ENCODE measurements around the gene ASCC1. TPM values are rescaled to one million over a fixed set of nuclear protein-coding genes. Genes with fewer than 3 reads are reported as not detected.

Gene ASCC1
- total RNA-seq, 1 donor from 2014 or later, result 49.5 TPM

DNA sequence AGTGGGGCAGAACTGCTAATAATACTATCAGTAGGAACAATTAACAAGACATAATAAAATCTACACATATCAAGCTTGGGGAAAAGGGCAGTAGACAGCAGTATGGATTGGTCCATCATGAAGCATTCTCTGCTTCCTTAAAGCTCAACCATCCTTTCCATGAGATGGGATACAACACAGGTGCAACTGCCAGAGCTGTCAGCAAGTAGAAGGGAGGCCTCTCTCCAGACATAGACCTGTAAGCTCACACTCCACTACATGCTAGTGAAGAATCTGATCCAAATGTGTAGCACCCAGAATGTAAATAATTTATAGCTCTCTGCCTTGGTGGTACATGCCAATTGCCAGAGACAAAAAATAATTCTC lies 41.8 kb downstream of the ASCC1 start:
- no peak overlapping the region for H3K27ac Mint-ChIP-seq
- H3K4me1 ChIP-seq, result peaks cover 5% of the 10 kb centered on the region
- H3K4me3 Mint-ChIP-seq, result no peak overlapping the region
- H3F3A ChIP-seq (ENCODE audit: low read depth), result peaks cover 9% of the 10 kb centered on the region
- no peaks in the 10 kb centered on the region for H3K36me3 ChIP-seq
- no peak overlapping the region for H3K27ac ChIP-seq
- H3K4me2 ChIP-seq, result no peak overlapping the region
- H3K27me3 Mint-ChIP-seq (ENCODE audit: insufficient read depth, low read depth), result peaks cover 3% of the 10 kb centered on the region
- no peak overlapping the region for H3K4me3 ChIP-seq
- no peaks in the 10 kb centered on the region for H3K9me3 Mint-ChIP-seq
- H3K27me3 ChIP-seq, result no peaks in the 10 kb centered on the region
- DNase-seq (ENCODE audit: low spot score), result no peak
- no peak overlapping the region for H3K9ac ChIP-seq
- no peaks in the 10 kb centered on the region for H3K9me3 ChIP-seq (ENCODE audit: low read depth)
- peaks cover 9% of the 10 kb centered on the region for H3K36me3 Mint-ChIP-seq
- TF ChIP-seq EZH2phosphoT487 (IDR thresholded peaks at IDR 0.05) (no peak), EZH2 (IDR thresholded peaks at IDR 0.05) (no peak)
- TF ChIP-seq, protein P1, sequence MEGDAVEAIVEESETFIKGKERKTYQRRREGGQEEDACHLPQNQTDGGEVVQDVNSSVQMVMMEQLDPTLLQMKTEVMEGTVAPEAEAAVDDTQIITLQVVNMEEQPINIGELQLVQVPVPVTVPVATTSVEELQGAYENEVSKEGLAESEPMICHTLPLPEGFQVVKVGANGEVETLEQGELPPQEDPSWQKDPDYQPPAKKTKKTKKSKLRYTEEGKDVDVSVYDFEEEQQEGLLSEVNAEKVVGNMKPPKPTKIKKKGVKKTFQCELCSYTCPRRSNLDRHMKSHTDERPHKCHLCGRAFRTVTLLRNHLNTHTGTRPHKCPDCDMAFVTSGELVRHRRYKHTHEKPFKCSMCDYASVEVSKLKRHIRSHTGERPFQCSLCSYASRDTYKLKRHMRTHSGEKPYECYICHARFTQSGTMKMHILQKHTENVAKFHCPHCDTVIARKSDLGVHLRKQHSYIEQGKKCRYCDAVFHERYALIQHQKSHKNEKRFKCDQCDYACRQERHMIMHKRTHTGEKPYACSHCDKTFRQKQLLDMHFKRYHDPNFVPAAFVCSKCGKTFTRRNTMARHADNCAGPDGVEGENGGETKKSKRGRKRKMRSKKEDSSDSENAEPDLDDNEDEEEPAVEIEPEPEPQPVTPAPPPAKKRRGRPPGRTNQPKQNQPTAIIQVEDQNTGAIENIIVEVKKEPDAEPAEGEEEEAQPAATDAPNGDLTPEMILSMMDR (IDR thresholded peaks at IDR 0.05), result no peak
- H3K79me2 ChIP-seq (ENCODE audit: low read depth), result no peaks in the 10 kb centered on the region
- H4K20me1 ChIP-seq (ENCODE audit: low read depth), result no peaks in the 10 kb centered on the region
- H2AFZ ChIP-seq (replicated peaks), result no peak overlapping the region
- H3K4me1 Mint-ChIP-seq, result peaks cover 8% of the 10 kb centered on the region

DNA sequence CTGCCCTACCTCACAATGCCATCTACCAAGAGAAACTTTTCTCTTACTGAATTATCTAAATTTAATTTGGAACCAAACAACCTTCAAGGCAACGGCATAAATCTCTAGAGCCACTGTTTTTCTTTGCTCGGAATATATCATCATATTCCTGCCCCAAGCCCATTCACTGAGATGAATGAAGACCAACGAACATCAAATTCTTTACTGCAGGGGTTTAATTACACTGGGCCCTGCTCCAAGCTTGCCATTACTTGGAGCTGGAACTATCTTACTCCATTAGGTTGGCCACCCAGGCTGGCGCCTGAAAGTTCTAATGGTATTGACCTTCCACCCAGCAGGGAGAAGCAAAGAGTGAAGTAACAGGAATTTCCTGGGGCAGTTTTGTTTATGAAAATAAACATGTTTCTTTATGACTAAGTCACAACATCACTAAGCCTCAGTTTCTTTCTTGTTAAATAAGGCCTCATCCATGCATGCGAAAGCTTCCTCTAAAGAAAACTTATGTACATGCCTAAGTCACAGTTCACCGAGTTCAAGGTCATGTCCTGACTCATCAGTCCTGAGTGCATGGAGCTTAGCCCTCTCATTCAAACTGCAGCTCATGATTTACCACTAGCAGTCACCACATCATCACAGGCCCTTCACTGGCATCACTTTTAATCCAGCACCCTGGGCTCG lies 42.3 kb downstream of the ASCC1 start:
- no peak for TF ChIP-seq EZH2 (IDR thresholded peaks at IDR 0.05)
- no peak for TF ChIP-seq EZH2phosphoT487 (IDR thresholded peaks at IDR 0.05)
- TF ChIP-seq, protein P1 (IDR thresholded peaks at IDR 0.05), result no peak
- Histone ChIP-seq H3K27me3 (no peaks in the 10 kb centered on the region), H3K36me3 (no peaks in the 10 kb centered on the region), H3F3A (ENCODE audit: low read depth) (peaks cover 10% of the 10 kb centered on the region), H3K27ac (no peak overlapping the region), H3K79me2 (ENCODE audit: low read depth) (no peaks in the 10 kb centered on the region), H4K20me1 (ENCODE audit: low read depth) (no peaks in the 10 kb centered on the region), H3K4me2 (no peak overlapping the region), H3K9me3 (ENCODE audit: low read depth) (no peaks in the 10 kb centered on the region), H3K4me3 (no peak overlapping the region), H3K9ac (no peak overlapping the region), H3K4me1 (peaks cover 5% of the 10 kb centered on the region), H2AFZ (replicated peaks) (no peak overlapping the region)
- H3K4me3 Mint-ChIP-seq, result no peak overlapping the region
- H3K36me3 Mint-ChIP-seq, result peaks cover 8% of the 10 kb centered on the region
- peaks cover 8% of the 10 kb centered on the region for H3K4me1 Mint-ChIP-seq
- H3K27ac Mint-ChIP-seq, result no peak overlapping the region
- H3K9me3 Mint-ChIP-seq, result no peaks in the 10 kb centered on the region
- no peak for DNase-seq (ENCODE audit: low spot score)
- peaks cover 3% of the 10 kb centered on the region for H3K27me3 Mint-ChIP-seq (ENCODE audit: insufficient read depth, low read depth)

DNA sequence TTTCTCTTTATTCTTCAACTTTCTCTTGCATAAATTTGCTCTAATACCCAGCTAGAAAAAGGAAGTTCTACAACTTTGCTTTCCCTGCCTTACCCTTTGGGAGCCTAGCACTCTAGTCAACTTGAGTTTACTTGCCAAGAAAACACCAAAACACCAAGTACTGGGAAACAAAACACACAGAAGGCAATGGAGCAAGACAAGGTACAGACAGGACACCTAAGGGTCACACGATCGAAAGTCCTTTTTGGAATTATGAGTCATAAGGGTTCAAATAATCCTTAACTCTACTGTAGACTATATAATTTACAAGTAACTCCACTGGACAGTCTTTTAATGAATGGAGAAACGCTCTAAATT lies 42.8 kb downstream of the ASCC1 start:
- TF ChIP-seq, protein P1 (IDR thresholded peaks at IDR 0.05), result no peak
- TF ChIP-seq EZH2 (IDR thresholded peaks at IDR 0.05) (no peak), EZH2phosphoT487 (IDR thresholded peaks at IDR 0.05) (no peak)

More for the DNA sequence above, 42.8 kb downstream of the ASCC1 start:
- H3K9me3 Mint-ChIP-seq, result no peaks in the 10 kb centered on the region
- Histone ChIP-seq H3K9me3 (ENCODE audit: low read depth) (no peaks in the 10 kb centered on the region), H3K9ac (no peak overlapping the region), H3K27me3 (no peaks in the 10 kb centered on the region), H3K4me2 (no peak overlapping the region), H3K79me2 (ENCODE audit: low read depth) (no peaks in the 10 kb centered on the region), H3K36me3 (no peaks in the 10 kb centered on the region), H3K4me3 (no peak overlapping the region), H4K20me1 (ENCODE audit: low read depth) (no peaks in the 10 kb centered on the region), H3K27ac (no peak overlapping the region), H3F3A (ENCODE audit: low read depth) (peaks cover 13% of the 10 kb centered on the region), H3K4me1 (peaks cover 5% of the 10 kb centered on the region), H2AFZ (replicated peaks) (no peak overlapping the region)
- peaks cover 3% of the 10 kb centered on the region for H3K27me3 Mint-ChIP-seq (ENCODE audit: insufficient read depth, low read depth)
- no peak overlapping the region for H3K27ac Mint-ChIP-seq
- H3K4me3 Mint-ChIP-seq, result no peak overlapping the region
- peaks cover 8% of the 10 kb centered on the region for H3K36me3 Mint-ChIP-seq
- no peak for DNase-seq (ENCODE audit: low spot score)
- H3K4me1 Mint-ChIP-seq, result peaks cover 8% of the 10 kb centered on the region

Data from neural progenitor cell (in vitro differentiated cells).